ENCODE measurements around the gene RASIP1.

Gene RASIP1

DNA sequence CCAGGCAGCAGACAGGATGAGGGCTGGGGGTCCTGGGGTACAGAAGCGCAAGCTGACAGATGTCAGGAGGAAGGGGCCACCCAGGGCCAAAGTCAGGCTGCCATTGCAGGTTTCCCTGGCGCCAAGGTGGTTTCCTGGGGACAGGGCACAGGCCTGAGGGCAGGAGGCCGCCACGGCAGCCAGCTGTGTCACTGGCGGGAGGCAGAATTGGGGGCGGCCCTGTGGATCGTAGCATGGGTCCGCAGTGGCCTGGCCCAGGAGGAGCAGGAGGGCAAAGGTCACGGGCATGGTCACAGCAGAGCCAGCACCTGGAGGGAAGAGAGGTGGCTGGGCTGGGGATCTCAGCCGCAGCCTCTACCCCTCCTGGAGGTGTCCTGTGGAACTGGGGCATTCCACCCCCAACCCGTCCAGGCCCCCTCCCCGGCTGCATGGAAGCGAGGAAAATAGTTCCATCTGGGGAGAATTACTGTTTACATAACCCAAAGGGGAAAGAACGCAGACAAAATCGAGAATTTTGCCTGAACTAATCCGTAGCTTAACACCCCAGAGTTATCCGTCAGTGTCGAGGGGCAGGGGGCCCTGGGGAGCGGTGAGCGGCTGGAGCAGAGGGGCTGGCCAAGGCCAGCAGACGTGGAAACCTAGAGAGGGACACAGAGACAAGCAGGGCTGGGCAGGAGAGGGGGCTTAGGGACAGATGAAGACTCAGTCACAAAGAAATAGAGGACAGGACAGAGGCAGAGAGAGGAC is 69.5 kb downstream of the RASIP1 start:
- DNase-seq, result no peak

All from CD4-positive, alpha-beta T cell treated with Interleukin-17A for 1 hour (primary cell).